Stimulated activated CD8-positive, alpha-beta memory T cell treated with anti-CD3 and anti-CD28 coated beads, Interleukin-12 subunit alpha, Interleukin-12 subunit beta, amount 100 ng/mL, for 24 hours (primary cell): ENCODE results near the gene FYB1.
A peak's percentile ranks its signal among the peaks of the same experiment; 100 is the strongest.
"Not testable (repeated sequence)": the region's sequence is repeated elsewhere in the genome, so short reads cannot be mapped to it uniquely, and the experiment has no call there.

Experiments used
- DNase-seq: peaks from one replicate; pipeline ENCODE4 v3.0.0-alpha.2; 2020; ENCODE audit errors: extremely low read depth

The FYB1 gene

GRCh38 chr5:39228596-39228995 is 9.2 kb upstream of the FYB1 start:
- DNase-seq: no peak

- DNase-seq: no peak
These were observed 7.2 kb upstream of the FYB1 start for GRCh38 chr5:39226558-39226957.

- no peak for DNase-seq
These were observed 6.7 kb upstream of the FYB1 start for GRCh38 chr5:39226100-39226451.

- DNase-seq: no peak
These were observed 6.2 kb upstream of the FYB1 start for GRCh38 chr5:39225405-39226099.

GRCh38 chr5:39224196-39224761 is 4.9 kb upstream of the FYB1 start:
- DNase-seq: no peak

GRCh38 chr5:39223565-39224156 is 4.3 kb upstream of the FYB1 start:
- DNase-seq: no peak

GRCh38 chr5:39221671-39222070 is 2.3 kb upstream of the FYB1 start:
- DNase-seq: not testable (repeated sequence)

GRCh38 chr5:39220280-39221030 is 1.1 kb upstream of the FYB1 start:
- DNase-seq: no peak

- DNase-seq: no peak
These were observed 621 bp downstream of the FYB1 start for GRCh38 chr5:39218482-39219402.

GRCh38 chr5:39217365-39218281 is 1.7 kb downstream of the FYB1 start:
- DNase-seq: peak; percentile 47

GRCh38 chr5:39216631-39217030 is 2.7 kb downstream of the FYB1 start:
- DNase-seq: no peak

GRCh38 chr5:39215857-39216256 is 3.5 kb downstream of the FYB1 start:
- DNase-seq: no peak

GRCh38 chr5:39214912-39215709 is 4.3 kb downstream of the FYB1 start:
- no peak for DNase-seq

GRCh38 chr5:39213447-39214207 is 5.7 kb downstream of the FYB1 start:
- no peak for DNase-seq

- DNase-seq: no peak
These were observed 7.6 kb downstream of the FYB1 start for GRCh38 chr5:39211773-39212172.

- peak; percentile 45 for DNase-seq
These were observed 9.4 kb downstream of the FYB1 start for GRCh38 chr5:39209924-39210323.

- DNase-seq: no peak
These were observed 10.9 kb downstream of the FYB1 start for GRCh38 chr5:39208471-39208870.

- DNase-seq: no peak
These were observed 11.9 kb downstream of the FYB1 start for GRCh38 chr5:39207345-39208045.
